Embryonic facial prominence (tissue), 1 donor: ENCODE data around the gene P2RY12.
A peak's percentile ranks its signal among the peaks of the same experiment; 100 is the strongest.

Experiments used
- DNase-seq: peaks from one replicate; pipeline ENCODE4 v3.0.0-alpha.2; 2016; ENCODE audit errors: extremely low spot score

The P2RY12 gene

GRCh38 chr3:151307131-151307530 lies 77.4 kb downstream of the P2RY12 start:
- DNase-seq, result no peak

GRCh38 chr3:151306168-151306810 lies 78.3 kb downstream of the P2RY12 start:
- DNase-seq, result no peak

GRCh38 chr3:151305775-151306151 lies 78.8 kb downstream of the P2RY12 start:
- DNase-seq, result no peak

- peak; percentile 33 for DNase-seq
Observed at GRCh38 chr3:151305060-151305774, 79.3 kb downstream of the P2RY12 start.

- no peak for DNase-seq
Observed at GRCh38 chr3:151303751-151304150, 80.8 kb downstream of the P2RY12 start.

- no peak for DNase-seq
Observed at GRCh38 chr3:151301787-151302186, 82.8 kb downstream of the P2RY12 start.

GRCh38 chr3:151300539-151300938 lies 84.0 kb downstream of the P2RY12 start:
- DNase-seq, result no peak

- no peak for DNase-seq
Observed at GRCh38 chr3:151299006-151299405, 85.5 kb downstream of the P2RY12 start.

GRCh38 chr3:151297429-151297828 lies 87.1 kb downstream of the P2RY12 start:
- DNase-seq, result no peak

GRCh38 chr3:151296226-151296625 lies 88.3 kb downstream of the P2RY12 start:
- DNase-seq, result no peak

GRCh38 chr3:151293127-151293526 lies 91.4 kb downstream of the P2RY12 start:
- no peak for DNase-seq

- peak; percentile 53 for DNase-seq
Observed at GRCh38 chr3:151290673-151291072, 93.9 kb downstream of the P2RY12 start.

- no peak for DNase-seq
Observed at GRCh38 chr3:151289445-151289844, 95.1 kb downstream of the P2RY12 start.
